Epithelial cell of esophagus (primary cell): ENCODE measurements around the gene SCNM1.

Experiments used
- DNase-seq: peaks from one replicate; pipeline ENCODE4 v3.0.0; 2010; ENCODE audit warnings: low read depth
- H3K4me3 ChIP-seq: 2 replicates; pipeline ENCODE4 v1.5.1; 2011; ENCODE audit warnings: mild to moderate bottlenecking, low read length, control low read depth
- CTCF ChIP-seq: IDR thresholded peaks from 2 replicates; pipeline ENCODE4 v1.5.1; 2011; ENCODE audit warnings: low read depth, mild to moderate bottlenecking, low read length, control low read depth, inconsistent platforms; ENCODE audit not compliant: insufficient read depth; ENCODE audit errors: missing control alignments

Gene SCNM1

GRCh38 chr1:151147132-151147503 lies 18.8 kb upstream of the SCNM1 start:
- no peak for TF ChIP-seq CTCF
- peak overlapping the region; percentile 63 for H3K4me3 ChIP-seq

GRCh38 chr1:151147665-151148064 lies 18.3 kb upstream of the SCNM1 start:
- no peak for TF ChIP-seq CTCF
- no peak for DNase-seq

More at GRCh38 chr1:151147132-151147503, 18.8 kb upstream of the SCNM1 start:
- DNase-seq, result peak; percentile 69

GRCh38 chr1:151156515-151156819 lies 9.5 kb upstream of the SCNM1 start, which contains the start of gene TNFAIP8L2:
TSS of gene TNFAIP8L2 (plus strand) at chr1:151156649. CDS start at chr1:151158698, 2,049 bp downstream.
- H3K4me3 ChIP-seq, result no peak within 1 kb of the TSS
- no peak for TF ChIP-seq CTCF
- DNase-seq, result peak; percentile 24

More at GRCh38 chr1:151147665-151148064, 18.3 kb upstream of the SCNM1 start:
- no peak overlapping the region for H3K4me3 ChIP-seq

GRCh38 chr1:151157067-151157531 lies 8.8 kb upstream of the SCNM1 start:
- no peak for DNase-seq
- no peak overlapping the region for H3K4me3 ChIP-seq
- TF ChIP-seq CTCF, result no peak

- TF ChIP-seq CTCF, result no peak
- no peak overlapping the region for H3K4me3 ChIP-seq
- DNase-seq, result no peak
These were observed 7.6 kb upstream of the SCNM1 start for GRCh38 chr1:151158326-151158725.

- H3K4me3 ChIP-seq, result no peak overlapping the region
- no peak for DNase-seq
- TF ChIP-seq CTCF, result no peak
These were observed 7.1 kb upstream of the SCNM1 start for GRCh38 chr1:151158751-151159251.

- DNase-seq, result no peak
- TF ChIP-seq CTCF, result no peak
- no peak overlapping the region for H3K4me3 ChIP-seq
These were observed 6.6 kb upstream of the SCNM1 start for GRCh38 chr1:151159373-151159772.
